Measurements from ENCODE around the gene TYMS. TPM values are rescaled to one million over a fixed set of nuclear protein-coding genes. Genes with fewer than 3 reads are reported as not detected.

Gene TYMS
- polyA plus RNA-seq, 1 donor from 2014 or later, result 3.3 TPM

- TF ChIP-seq POLR2AphosphoS5 (IDR thresholded peaks at IDR 0.05), result no peak
- no peak for TF ChIP-seq MXI1 (conservative IDR thresholded peaks at IDR 0.05; ENCODE audit: poor library complexity, severe bottlenecking)
- no peak for TF ChIP-seq RAD21 (conservative IDR thresholded peaks at IDR 0.05)
- no peak for TF ChIP-seq TAF1 (IDR thresholded peaks at IDR 0.05; ENCODE audit: low read depth)
- no peak for TF ChIP-seq REST (IDR thresholded peaks at IDR 0.05; ENCODE audit: borderline replicate concordance)
- TF ChIP-seq SMC3 (conservative IDR thresholded peaks at IDR 0.05; ENCODE audit: poor library complexity), result no peak
- no peak for TF ChIP-seq EP300 (conservative IDR thresholded peaks at IDR 0.05; ENCODE audit: poor library complexity, severe bottlenecking)
- TF ChIP-seq EZH2 (IDR thresholded peaks at IDR 0.05; ENCODE audit: borderline replicate concordance, insufficient read depth, low read length, poor library complexity, severe bottlenecking), result no peak
- TF ChIP-seq, protein P1, sequence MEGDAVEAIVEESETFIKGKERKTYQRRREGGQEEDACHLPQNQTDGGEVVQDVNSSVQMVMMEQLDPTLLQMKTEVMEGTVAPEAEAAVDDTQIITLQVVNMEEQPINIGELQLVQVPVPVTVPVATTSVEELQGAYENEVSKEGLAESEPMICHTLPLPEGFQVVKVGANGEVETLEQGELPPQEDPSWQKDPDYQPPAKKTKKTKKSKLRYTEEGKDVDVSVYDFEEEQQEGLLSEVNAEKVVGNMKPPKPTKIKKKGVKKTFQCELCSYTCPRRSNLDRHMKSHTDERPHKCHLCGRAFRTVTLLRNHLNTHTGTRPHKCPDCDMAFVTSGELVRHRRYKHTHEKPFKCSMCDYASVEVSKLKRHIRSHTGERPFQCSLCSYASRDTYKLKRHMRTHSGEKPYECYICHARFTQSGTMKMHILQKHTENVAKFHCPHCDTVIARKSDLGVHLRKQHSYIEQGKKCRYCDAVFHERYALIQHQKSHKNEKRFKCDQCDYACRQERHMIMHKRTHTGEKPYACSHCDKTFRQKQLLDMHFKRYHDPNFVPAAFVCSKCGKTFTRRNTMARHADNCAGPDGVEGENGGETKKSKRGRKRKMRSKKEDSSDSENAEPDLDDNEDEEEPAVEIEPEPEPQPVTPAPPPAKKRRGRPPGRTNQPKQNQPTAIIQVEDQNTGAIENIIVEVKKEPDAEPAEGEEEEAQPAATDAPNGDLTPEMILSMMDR (IDR thresholded peaks at IDR 0.05; ENCODE audit: poor library complexity, severe bottlenecking), result no peak
- no peaks in the 10 kb centered on the region for H4K20me1 ChIP-seq (ENCODE audit: insufficient read depth)
- no peaks in the 10 kb centered on the region for H3K36me3 ChIP-seq (ENCODE audit: insufficient read depth, low read length)
- no peak overlapping the region for H2AFZ ChIP-seq (ENCODE audit: low read depth, low read length)
- no peak overlapping the region for H3K9ac ChIP-seq (ENCODE audit: low read length)
- no peaks in the 10 kb centered on the region for H3F3A ChIP-seq (ENCODE audit: insufficient read depth, low read length, poor library complexity, severe bottlenecking)
- H3K27ac ChIP-seq (ENCODE audit: low read length), result no peak overlapping the region
- H3K9me3 ChIP-seq (ENCODE audit: low read length), result no peaks in the 10 kb centered on the region
- no peaks in the 10 kb centered on the region for H3K79me2 ChIP-seq (replicated peaks; ENCODE audit: insufficient read depth, low read length)
- no peaks in the 10 kb centered on the region for H3K9me2 ChIP-seq (ENCODE audit: insufficient read depth, low read length)
- no peaks in the 10 kb centered on the region for H3K27me3 ChIP-seq (ENCODE audit: insufficient read depth, low read depth, low read length)
- no peak overlapping the region for H3K4me2 ChIP-seq (ENCODE audit: low read length)
- no peak overlapping the region for H3K4me3 ChIP-seq (ENCODE audit: low read length)
Observed at GRCh38 chr18:678482-679182, 21.2 kb downstream of the TYMS start.

DNA sequence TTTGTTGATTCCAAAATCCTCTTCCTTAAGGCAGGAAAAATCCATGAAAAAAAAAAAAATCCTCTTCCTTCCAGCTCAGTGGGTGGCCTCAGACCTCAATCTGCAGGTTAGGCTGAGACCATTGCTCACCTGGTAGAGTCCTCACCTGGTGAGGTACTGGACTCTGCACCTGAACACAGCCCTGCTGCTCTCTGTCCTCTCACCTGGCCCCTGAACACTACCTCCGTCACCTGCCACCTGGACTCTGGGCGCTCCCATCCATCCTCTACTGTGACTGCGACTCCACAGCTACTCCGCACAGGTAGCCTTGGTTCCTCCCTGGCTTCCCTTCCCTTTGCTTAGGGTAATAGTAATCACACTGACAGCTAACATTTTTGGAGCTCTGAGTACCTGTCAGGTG, 22.1 kb downstream of the TYMS start:
- no peaks in the 10 kb centered on the region for H3K79me2 ChIP-seq (replicated peaks; ENCODE audit: insufficient read depth, low read length)
- H3F3A ChIP-seq (ENCODE audit: insufficient read depth, low read length, poor library complexity, severe bottlenecking), result no peaks in the 10 kb centered on the region
- H3K4me3 ChIP-seq (ENCODE audit: low read length), result no peak overlapping the region
- no peak overlapping the region for H3K4me2 ChIP-seq (ENCODE audit: low read length)
- no peak overlapping the region for H2AFZ ChIP-seq (ENCODE audit: low read depth, low read length)
- H3K36me3 ChIP-seq (ENCODE audit: insufficient read depth, low read length), result no peaks in the 10 kb centered on the region
- H3K27me3 ChIP-seq (ENCODE audit: insufficient read depth, low read depth, low read length), result no peaks in the 10 kb centered on the region
- no peak overlapping the region for H3K9ac ChIP-seq (ENCODE audit: low read length)
- no peaks in the 10 kb centered on the region for H3K9me3 ChIP-seq (ENCODE audit: low read length)
- H4K20me1 ChIP-seq (ENCODE audit: insufficient read depth), result no peaks in the 10 kb centered on the region
- H3K27ac ChIP-seq (ENCODE audit: low read length), result no peak overlapping the region
- no peaks in the 10 kb centered on the region for H3K9me2 ChIP-seq (ENCODE audit: insufficient read depth, low read length)
- TF ChIP-seq TAF1 (IDR thresholded peaks at IDR 0.05; ENCODE audit: low read depth), result no peak
- TF ChIP-seq EP300 (conservative IDR thresholded peaks at IDR 0.05; ENCODE audit: poor library complexity, severe bottlenecking), result no peak
- TF ChIP-seq, protein P1 (IDR thresholded peaks at IDR 0.05; ENCODE audit: poor library complexity, severe bottlenecking), result no peak
- no peak for TF ChIP-seq MXI1 (conservative IDR thresholded peaks at IDR 0.05; ENCODE audit: poor library complexity, severe bottlenecking)
- no peak for TF ChIP-seq RAD21 (conservative IDR thresholded peaks at IDR 0.05)
- no peak for TF ChIP-seq EZH2 (IDR thresholded peaks at IDR 0.05; ENCODE audit: borderline replicate concordance, insufficient read depth, low read length, poor library complexity, severe bottlenecking)
- no peak for TF ChIP-seq REST (IDR thresholded peaks at IDR 0.05; ENCODE audit: borderline replicate concordance)
- TF ChIP-seq SMC3 (conservative IDR thresholded peaks at IDR 0.05; ENCODE audit: poor library complexity), result no peak
- TF ChIP-seq POLR2AphosphoS5 (IDR thresholded peaks at IDR 0.05), result no peak
